DND-41 (cell line): ENCODE data around the gene TEX19.

ENCODE experiments used
- ATAC-seq: fragments of 200-7000 bp; cut with Tn5 transposase; 3 replicates; pipeline ENCODE4 v1.9.1; 2021; ENCODE audit warnings: low read depth; ENCODE audit not compliant: insufficient read depth
- DNase-seq: peaks from one replicate; pipeline ENCODE4 v3.0.0-alpha.2; 2020
- H2AFZ ChIP-seq: 2 replicates; pipeline ENCODE4 v1.6.0; 2012; ENCODE audit warnings: low read depth, low read length
- H3K27ac ChIP-seq: 2 replicates; pipeline ENCODE4 v1.5.1; 2012; ENCODE audit warnings: low read length, inconsistent platforms
- H3K27me3 ChIP-seq: fragments of 200-600 bp; sonication (generic); 2 replicates; pipeline ENCODE4 v1.6.0; 2012; ENCODE audit warnings: low read length, mild to moderate bottlenecking, inconsistent platforms; ENCODE audit not compliant: insufficient read depth, poor library complexity
- H3K36me3 ChIP-seq: 2 replicates; pipeline ENCODE4 v1.5.1; 2012; ENCODE audit warnings: low read length, inconsistent platforms; ENCODE audit not compliant: insufficient read depth
- H3K4me1 ChIP-seq: 2 replicates; pipeline ENCODE4 v1.5.1; 2012; ENCODE audit warnings: mild to moderate bottlenecking, low read length; ENCODE audit not compliant: insufficient read depth
- H3K4me2 ChIP-seq: 2 replicates; pipeline ENCODE4 v1.6.0; 2012; ENCODE audit warnings: mild to moderate bottlenecking, moderate library complexity, low read length, inconsistent platforms; ENCODE audit not compliant: insufficient read depth
- H3K4me3 ChIP-seq, 2 experiments: fragments of 200-600 bp in 1 of 2; shearing (Covaris generic) in 1 of 2; 2 replicates each; pipeline ENCODE4 v1.5.1; 2012 to 2016; ENCODE audit warnings: inconsistent platforms in 2 of 2, low read length in 2 of 2, mild to moderate bottlenecking in 2 of 2, low read depth in 1 of 2, moderate library complexity in 1 of 2
- H3K79me2 ChIP-seq: 2 replicates; pipeline ENCODE4 v1.6.0; 2012; ENCODE audit warnings: low read length, inconsistent platforms; ENCODE audit not compliant: insufficient read depth
- H3K9ac ChIP-seq: 2 replicates; pipeline ENCODE4 v1.6.0; 2012; ENCODE audit warnings: low read depth, mild to moderate bottlenecking, inconsistent platforms, low read length, moderate library complexity
- H3K9me3 ChIP-seq: 2 replicates; pipeline ENCODE4 v1.5.1; 2012; ENCODE audit warnings: low read length, moderate library complexity, mild to moderate bottlenecking, inconsistent platforms; ENCODE audit not compliant: insufficient read depth, severe bottlenecking
- H4K20me1 ChIP-seq: 2 replicates; pipeline ENCODE4 v1.6.0; 2012; ENCODE audit warnings: low read length; ENCODE audit not compliant: insufficient read depth
- CTCF ChIP-seq: IDR thresholded peaks from 2 replicates; pipeline ENCODE4 v1.5.1; 2012; ENCODE audit warnings: borderline replicate concordance, low read length, moderate library complexity, mild to moderate bottlenecking; ENCODE audit not compliant: poor library complexity, severe bottlenecking; ENCODE audit errors: extremely low read depth
- EZH2 ChIP-seq: IDR thresholded peaks from 3 replicates; pipeline ENCODE4 v1.6.1; 2012; ENCODE audit warnings: borderline replicate concordance, low read depth, mild to moderate bottlenecking, moderate library complexity, low read length, inconsistent platforms; ENCODE audit not compliant: severe bottlenecking

The TEX19 gene

DNA sequence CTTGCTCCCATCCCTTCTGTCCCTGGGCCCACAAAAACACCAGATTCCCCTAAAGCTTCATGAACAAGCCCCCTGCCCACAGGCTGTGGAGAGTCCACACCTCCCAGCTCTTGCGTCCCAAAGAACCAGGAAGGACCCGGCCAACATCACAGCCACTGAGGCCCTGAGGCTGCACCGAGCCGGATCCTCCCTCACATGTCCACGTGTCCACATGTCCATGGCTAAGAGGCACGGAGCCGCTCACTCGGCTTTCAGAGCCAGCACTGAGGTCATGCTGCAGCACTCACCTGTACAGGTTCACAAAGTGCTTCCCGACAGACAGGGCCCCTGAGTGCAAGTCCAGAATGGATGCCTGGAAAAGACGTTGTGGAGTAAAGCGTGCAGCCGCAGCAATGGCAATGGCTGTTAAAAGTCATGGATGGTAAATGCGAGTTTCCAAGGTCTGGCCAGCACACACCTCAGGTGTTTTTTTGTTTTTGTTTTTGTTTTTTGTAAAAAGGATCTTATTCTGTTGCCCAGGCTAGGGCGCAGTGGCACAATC, 47.2 kb downstream of the TEX19 start:
- Histone ChIP-seq H3K9me3 (no peaks in the 10 kb centered on the region), H3K4me2 (no peak overlapping the region), H3K27ac (no peak overlapping the region), H2AFZ (no peak overlapping the region), H3K27me3 (no peaks in the 10 kb centered on the region), H3K4me1 (no peaks in the 10 kb centered on the region), H3K4me3 (no peak overlapping the region), H3K36me3 (peaks cover 30% of the 10 kb centered on the region), H3K9ac (no peak overlapping the region), H4K20me1 (0 out of 2 replicates have a peak, but pooled peaks cover 2% of the 10 kb centered on the region), H3K79me2 (peaks cover 3% of the 10 kb centered on the region; the same call in 1 of the 2 replicates)
- ATAC-seq (no peak), DNase-seq (no peak)
- TF ChIP-seq EZH2: no peak
- TF ChIP-seq CTCF: no peak

DNA sequence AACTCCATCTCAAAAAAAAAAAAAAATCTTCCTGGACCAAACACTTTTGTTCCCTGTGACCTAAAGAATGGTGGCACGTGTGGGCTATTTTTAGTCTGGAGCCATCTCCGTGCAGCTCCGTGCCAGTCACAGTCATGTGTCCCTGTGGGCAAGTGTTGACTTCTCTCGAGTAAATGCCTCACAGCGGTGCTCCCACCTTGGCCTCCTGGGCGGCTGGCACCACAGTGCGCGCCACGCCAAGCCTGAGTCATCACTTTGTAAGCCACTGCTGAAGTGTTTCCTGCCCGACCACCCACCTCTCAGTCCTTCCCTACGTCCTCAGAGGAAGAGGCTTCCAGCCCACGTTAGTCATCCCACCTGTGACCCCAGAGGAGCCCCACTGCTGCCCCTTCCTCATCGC, 48.2 kb downstream of the TEX19 start:
- Histone ChIP-seq H2AFZ (no peak overlapping the region), H3K4me3 (no peak overlapping the region), H3K4me1 (no peaks in the 10 kb centered on the region), H3K27ac (0 out of 2 replicates have a peak overlapping the region, but pooled peaks have one; percentile 3), H3K9ac (no peak overlapping the region), H3K79me2 (peaks cover 8% of the 10 kb centered on the region; the same call in 1 of the 2 replicates), H3K9me3 (no peaks in the 10 kb centered on the region), H4K20me1 (peaks cover 7% of the 10 kb centered on the region; the same call in 1 of the 2 replicates), H3K27me3 (no peaks in the 10 kb centered on the region), H3K36me3 (peaks cover 26% of the 10 kb centered on the region), H3K4me2 (no peak overlapping the region)
- DNase-seq (no peak), ATAC-seq (no peak)
- no peak for TF ChIP-seq CTCF
- TF ChIP-seq EZH2: no peak

- H3K4me2 ChIP-seq: no peak overlapping the region
- no peaks in the 10 kb centered on the region for H3K4me1 ChIP-seq
Measured at GRCh38 chr17:82408288-82408937, 49.4 kb downstream of the TEX19 start.

More at GRCh38 chr17:82408288-82408937, 49.4 kb downstream of the TEX19 start:
- DNase-seq (no peak), ATAC-seq (no peak)
- Histone ChIP-seq H3K27ac (no peak overlapping the region), H4K20me1 (peaks cover 7% of the 10 kb centered on the region; the same call in 1 of the 2 replicates), H3K9ac (no peak overlapping the region), H3K4me3 (no peak overlapping the region), H3K27me3 (no peaks in the 10 kb centered on the region), H3K79me2 (peaks cover 10% of the 10 kb centered on the region; the same call in 1 of the 2 replicates), H3K9me3 (no peaks in the 10 kb centered on the region), H3K36me3 (peaks cover 25% of the 10 kb centered on the region), H2AFZ (no peak overlapping the region)
- TF ChIP-seq EZH2 (no peak), CTCF (no peak)
